ENCODE data around the gene COPS3.

DNA sequence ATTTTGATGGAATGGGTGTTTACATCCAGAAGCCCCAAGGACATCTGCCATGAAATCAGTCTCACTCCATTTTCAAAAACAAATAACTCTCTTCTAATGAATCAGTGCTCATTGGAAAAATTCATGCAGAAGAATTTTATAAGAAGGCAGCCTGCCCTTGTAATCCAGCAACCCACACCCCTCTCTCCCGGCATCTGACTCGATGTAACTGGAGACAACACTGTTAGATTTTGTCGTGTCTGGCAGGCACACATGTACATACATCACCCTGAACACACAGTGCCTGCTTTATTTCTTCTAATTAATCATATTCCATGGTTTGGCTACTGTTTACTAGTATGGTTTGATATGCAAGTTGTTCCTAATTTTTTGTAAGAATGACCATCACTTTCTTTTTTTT, 63.1 kb downstream of the COPS3 start:
- TF ChIP-seq, protein P1, sequence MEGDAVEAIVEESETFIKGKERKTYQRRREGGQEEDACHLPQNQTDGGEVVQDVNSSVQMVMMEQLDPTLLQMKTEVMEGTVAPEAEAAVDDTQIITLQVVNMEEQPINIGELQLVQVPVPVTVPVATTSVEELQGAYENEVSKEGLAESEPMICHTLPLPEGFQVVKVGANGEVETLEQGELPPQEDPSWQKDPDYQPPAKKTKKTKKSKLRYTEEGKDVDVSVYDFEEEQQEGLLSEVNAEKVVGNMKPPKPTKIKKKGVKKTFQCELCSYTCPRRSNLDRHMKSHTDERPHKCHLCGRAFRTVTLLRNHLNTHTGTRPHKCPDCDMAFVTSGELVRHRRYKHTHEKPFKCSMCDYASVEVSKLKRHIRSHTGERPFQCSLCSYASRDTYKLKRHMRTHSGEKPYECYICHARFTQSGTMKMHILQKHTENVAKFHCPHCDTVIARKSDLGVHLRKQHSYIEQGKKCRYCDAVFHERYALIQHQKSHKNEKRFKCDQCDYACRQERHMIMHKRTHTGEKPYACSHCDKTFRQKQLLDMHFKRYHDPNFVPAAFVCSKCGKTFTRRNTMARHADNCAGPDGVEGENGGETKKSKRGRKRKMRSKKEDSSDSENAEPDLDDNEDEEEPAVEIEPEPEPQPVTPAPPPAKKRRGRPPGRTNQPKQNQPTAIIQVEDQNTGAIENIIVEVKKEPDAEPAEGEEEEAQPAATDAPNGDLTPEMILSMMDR (conservative IDR thresholded peaks at IDR 0.05) = no peak
- TF ChIP-seq EZH2 (IDR thresholded peaks at IDR 0.05; ENCODE audit: low read depth) = no peak
